LNCAP (cell line): ENCODE data around the gene MKLN1.

Experiments
- TF ChIP-seq, protein P1 (sequence below): fragments of 450-650 bp; IDR thresholded peaks from 2 replicates; pipeline ENCODE4 v1.5.1; 2017; ENCODE audit warnings: mild to moderate bottlenecking

Gene MKLN1

DNA sequence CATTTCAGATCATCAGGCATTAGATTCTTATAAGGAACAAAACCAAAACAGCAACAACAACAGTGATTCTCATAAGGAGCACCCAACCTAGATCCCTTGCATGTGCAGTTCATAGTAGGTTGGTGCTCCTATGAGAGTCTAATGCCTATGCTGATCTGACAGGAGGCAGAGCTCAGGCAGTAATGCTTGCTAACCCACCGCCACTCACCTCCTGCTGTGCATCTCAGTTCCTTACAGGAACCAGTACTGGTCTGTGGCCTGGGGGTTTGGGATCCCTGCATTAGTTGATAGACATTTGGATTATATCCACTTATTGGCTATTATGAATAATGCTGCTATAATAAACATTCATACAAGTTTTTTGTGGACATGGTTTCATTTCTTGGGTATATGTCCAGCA lies 14.0 kb downstream of the MKLN1 start:
- TF ChIP-seq, protein P1, sequence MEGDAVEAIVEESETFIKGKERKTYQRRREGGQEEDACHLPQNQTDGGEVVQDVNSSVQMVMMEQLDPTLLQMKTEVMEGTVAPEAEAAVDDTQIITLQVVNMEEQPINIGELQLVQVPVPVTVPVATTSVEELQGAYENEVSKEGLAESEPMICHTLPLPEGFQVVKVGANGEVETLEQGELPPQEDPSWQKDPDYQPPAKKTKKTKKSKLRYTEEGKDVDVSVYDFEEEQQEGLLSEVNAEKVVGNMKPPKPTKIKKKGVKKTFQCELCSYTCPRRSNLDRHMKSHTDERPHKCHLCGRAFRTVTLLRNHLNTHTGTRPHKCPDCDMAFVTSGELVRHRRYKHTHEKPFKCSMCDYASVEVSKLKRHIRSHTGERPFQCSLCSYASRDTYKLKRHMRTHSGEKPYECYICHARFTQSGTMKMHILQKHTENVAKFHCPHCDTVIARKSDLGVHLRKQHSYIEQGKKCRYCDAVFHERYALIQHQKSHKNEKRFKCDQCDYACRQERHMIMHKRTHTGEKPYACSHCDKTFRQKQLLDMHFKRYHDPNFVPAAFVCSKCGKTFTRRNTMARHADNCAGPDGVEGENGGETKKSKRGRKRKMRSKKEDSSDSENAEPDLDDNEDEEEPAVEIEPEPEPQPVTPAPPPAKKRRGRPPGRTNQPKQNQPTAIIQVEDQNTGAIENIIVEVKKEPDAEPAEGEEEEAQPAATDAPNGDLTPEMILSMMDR = no peak

DNA sequence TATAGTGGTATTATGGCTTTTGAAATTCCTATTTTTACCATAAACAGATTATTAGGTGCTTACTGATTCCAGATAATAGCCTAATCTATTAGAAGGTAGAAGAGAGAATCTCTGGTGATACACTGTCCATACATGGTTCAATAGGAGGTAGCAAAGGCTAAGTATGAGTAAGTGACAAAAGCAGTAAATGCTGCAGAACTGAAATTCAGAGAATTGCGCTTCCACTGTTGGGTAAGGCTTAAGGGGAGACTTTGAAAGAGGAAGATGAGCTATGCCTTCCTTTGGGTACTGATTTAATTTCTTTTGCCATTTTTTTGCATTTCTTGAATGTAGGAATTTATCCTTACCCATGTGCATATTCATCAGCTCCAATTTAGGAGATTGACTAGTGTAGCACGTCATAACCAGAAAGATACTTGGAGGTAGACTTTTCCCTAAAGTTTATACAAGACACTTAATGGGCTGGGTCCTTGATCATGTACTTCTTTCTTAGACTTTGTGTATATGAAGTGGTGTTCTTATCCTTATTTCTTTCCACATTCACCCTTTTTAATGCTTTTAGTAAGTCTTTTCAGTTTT lies 15.3 kb downstream of the MKLN1 start:
- TF ChIP-seq, protein P1 = no peak

DNA sequence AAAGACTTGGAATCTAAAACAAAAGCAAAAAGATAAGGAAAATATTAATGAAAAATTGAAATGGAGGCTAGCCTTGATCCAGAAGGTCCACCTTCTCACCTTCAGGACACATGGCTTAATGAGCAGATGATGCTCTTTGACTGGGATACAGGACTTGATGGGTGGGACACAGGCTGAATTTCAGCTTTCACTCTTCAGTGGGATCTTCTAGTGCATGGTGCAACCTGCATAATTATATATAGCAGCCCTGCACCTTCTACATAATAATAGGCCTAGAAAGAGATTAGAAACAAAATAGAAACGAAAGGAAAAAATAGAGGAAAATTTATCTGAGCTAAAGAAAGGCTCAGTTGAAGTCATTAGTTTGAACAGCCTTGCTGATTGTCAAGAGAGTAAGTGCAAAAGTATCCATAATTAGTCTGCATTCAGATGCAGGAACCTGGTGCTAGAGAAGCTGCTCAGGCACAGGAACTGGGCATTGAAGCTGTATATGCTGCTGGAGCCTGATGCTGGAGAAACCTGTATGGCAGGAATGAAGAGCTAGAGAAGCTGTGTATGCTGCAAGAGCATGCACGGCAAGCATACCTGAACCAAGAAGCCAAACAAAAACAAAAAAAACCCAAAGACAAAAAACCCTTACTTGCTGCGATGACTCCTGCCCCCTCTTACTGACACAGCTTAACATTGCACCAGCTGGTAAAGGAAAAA lies 19.4 kb downstream of the MKLN1 start:
- TF ChIP-seq, protein P1 = no peak

DNA sequence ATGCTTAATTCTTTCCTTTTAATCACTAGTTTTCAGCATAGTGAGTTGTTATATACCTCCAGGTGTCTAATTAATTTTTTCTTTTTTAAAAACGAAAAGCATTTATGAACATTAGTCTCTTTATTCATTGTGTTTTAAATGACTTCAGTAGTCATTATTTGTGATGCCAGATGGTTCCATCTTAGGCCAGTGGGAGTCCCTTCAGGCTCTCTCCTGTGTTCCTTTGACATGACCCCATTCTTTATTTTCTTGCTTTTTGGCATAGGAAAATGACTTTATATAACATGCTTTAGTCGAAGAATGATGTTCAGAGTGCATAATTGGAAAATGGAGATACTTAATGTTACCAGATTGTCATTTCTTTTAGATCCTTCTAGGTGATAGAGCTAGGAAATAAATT lies 24.4 kb downstream of the MKLN1 start:
- TF ChIP-seq, protein P1 = no peak

DNA sequence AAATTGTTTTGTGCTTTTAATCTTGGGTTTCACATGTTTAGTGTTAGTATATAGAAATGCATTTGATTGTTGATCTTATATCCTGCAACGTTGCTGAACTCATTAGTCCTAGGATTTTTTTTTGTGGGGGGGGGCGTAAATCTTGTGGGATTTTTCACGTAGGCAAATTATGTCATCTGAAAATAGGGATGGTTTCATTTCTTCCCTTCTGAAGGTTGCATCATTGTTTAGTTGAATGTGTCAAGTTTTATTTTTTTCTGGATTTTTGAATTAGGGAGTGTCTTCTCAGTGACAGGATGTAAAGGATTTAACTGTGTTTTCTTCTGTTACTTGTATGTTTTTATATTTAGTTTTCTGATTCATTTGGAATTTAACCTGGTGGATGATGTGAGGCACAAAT lies 26.7 kb downstream of the MKLN1 start:
- TF ChIP-seq, protein P1 = no peak

DNA sequence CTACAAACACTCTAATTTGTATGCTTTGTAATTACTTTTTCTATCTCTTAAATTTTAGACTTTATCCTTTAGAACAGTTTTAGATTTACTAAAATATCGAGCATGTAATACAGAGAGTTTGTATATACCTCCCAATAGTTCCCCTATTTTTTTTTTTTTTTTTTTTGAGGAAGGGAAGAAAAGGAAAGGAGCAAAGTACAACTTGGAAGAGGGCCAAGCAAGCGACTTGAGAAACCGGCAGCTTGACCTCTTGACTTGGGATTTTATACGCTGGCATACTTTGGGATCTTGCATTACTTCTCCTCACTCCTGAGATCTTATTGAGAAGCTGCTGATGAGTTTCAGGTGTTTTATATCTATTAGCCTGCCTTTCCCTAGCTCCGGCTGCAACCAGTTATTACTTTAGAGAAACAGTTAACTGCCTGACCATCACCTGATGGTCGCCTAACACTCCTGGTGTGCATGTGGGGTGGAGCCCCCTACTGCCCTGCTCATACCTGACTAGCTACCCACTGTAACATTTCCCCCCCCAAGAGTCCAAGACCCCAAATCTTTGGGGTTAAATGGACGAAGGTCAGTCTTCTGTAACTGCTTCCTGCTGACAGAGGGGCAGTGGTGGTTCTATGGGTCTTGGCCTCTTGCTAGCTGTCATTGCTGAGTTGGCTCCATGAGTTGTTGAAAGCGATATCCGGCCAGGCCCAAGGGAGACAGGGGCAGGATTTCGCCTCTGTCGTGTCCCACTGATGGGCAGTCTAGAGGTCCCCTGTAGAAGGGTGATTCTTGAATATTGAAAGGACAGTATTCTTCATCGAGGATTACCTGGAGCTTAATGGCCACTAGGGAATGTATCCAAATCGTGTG lies 28.5 kb downstream of the MKLN1 start:
- TF ChIP-seq, protein P1 = no peak

DNA sequence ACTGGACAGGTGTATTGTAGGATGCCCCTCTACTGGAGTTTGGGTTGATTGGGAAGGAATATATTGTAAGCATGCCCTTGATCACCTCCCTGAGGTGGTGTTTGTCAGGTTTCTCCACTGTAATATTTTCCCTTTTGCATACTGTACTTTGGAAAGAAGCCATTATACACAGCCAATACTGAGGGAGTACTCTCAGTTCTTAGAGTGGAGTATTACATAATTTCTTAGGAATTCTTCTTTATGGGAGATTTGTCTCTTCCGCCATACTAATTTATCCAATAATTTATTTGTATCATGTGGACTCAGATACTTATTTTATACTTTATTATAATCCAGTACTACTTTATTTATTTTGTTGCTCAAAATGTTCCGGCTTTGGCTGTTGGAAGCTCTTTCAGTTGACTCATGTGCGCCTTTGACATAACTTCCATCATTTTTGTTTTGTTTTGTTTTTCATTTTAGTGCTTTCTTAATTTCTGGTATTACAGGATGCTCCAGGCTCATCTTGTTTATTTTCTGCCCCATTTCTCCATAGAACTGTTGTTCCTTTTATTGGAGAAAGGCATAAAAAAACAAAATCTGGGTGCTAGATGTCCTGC lies 29.7 kb downstream of the MKLN1 start:
- TF ChIP-seq, protein P1 = no peak
